OCI-LY7 (cell line): Measurements from ENCODE around the gene MTA3.

Experiments
- EZH2phosphoT487 ChIP-seq: fragments of 200-600 bp; sonication (generic); IDR thresholded peaks from 2 replicates; pipeline ENCODE4 v1.6.1; 2018; ENCODE audit warnings: low read depth, borderline replicate concordance, mild to moderate bottlenecking, mixed run types, antibody characterized with exemption, low read length, moderate library complexity, mixed read lengths
- TF ChIP-seq, protein P1 (sequence below): fragments of 200-600 bp; sonication (generic); conservative IDR thresholded peaks from 2 replicates; pipeline ENCODE4 v1.5.1; 2014; ENCODE audit warnings: mild to moderate bottlenecking, antibody characterized with exemption, low read length, moderate library complexity, mixed read lengths

DNA sequence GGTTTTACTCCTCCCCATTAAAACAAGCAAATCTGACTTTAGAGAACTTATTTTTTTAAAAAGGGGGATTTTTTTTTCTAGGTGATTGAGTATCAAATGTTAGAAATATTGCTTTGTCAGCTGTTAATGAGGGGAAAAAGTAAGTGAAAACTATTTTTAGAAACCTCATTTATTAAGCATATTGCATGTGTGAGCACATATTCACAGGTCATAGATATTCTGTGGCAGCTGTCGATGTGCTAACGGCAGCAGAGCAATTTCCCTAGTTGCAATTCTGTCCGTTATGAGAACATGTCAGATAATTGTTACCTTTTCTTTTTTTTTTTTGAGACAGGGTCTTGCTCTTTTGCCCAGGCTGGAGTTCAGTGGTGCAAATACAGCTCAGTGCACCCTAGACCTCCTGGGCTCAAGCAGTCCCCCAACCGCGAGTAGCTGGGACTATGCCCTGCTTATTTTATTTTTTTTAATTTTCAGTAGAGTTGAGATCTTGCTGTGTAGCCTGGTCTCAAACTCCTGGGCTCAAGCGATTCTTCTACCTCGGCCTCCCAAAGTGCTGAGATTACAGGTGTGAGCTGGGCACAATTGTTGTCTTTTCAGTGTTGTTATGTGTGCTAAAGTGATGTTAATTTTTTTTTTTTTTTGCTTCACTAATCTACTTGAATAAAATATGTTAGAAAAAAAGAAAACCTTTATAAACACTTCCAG lies 69.8 kb downstream of the MTA3 start:
- TF ChIP-seq, protein P1, sequence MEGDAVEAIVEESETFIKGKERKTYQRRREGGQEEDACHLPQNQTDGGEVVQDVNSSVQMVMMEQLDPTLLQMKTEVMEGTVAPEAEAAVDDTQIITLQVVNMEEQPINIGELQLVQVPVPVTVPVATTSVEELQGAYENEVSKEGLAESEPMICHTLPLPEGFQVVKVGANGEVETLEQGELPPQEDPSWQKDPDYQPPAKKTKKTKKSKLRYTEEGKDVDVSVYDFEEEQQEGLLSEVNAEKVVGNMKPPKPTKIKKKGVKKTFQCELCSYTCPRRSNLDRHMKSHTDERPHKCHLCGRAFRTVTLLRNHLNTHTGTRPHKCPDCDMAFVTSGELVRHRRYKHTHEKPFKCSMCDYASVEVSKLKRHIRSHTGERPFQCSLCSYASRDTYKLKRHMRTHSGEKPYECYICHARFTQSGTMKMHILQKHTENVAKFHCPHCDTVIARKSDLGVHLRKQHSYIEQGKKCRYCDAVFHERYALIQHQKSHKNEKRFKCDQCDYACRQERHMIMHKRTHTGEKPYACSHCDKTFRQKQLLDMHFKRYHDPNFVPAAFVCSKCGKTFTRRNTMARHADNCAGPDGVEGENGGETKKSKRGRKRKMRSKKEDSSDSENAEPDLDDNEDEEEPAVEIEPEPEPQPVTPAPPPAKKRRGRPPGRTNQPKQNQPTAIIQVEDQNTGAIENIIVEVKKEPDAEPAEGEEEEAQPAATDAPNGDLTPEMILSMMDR, result no peak
- no peak for TF ChIP-seq EZH2phosphoT487
